PC-3 (cell line): ENCODE results near the gene HCN4. TPM values are rescaled to one million over a fixed set of nuclear protein-coding genes. Genes with fewer than 3 reads are reported as not detected.

Source experiments
- ATAC-seq: fragments of 200-7000 bp; cut with Tn5 transposase; 2 replicates; pipeline ENCODE4 v1.9.1; 2020; ENCODE audit warnings: mild to moderate bottlenecking, moderate library complexity
- BruUV-seq: library from RNA; stranded (reverse); fragments of 400-500 nt; replicated peaks from 2 replicates; lab custom pipeline; 2021; lab: Mats Ljungman, UMichigan
- CTCF ChIA-PET: fragments of 300-600 bp; sonication (Branson Sonifier 250); formaldehyde crosslinking; loops from one replicate; lab custom pipeline; 2022; ENCODE audit warnings: antibody characterized with exemption; lab: Charles Lee
- POLR2A ChIA-PET: fragments of 300-600 bp; sonication (Branson Sonifier 250); formaldehyde crosslinking; loops from one replicate; lab custom pipeline; 2022; ENCODE audit warnings: antibody characterized with exemption; ENCODE audit not compliant: unreplicated experiment; lab: Charles Lee
- DNase-seq: peaks from one replicate; pipeline ENCODE4 v3.0.0-alpha.2; 2015
- H2AFZ ChIP-seq: fragments of 300-600 bp; sonication (generic); 2 replicates; pipeline ENCODE4 v1.6.0; 2016; ENCODE audit warnings: antibody characterized with exemption, low read length
- H3F3A ChIP-seq: fragments of 300-600 bp; sonication (generic); one replicate; pipeline ENCODE4 v1.6.0; 2017; ENCODE audit warnings: antibody characterized with exemption, low read length, control low read depth, mild to moderate bottlenecking; ENCODE audit not compliant: unreplicated experiment
- H3K27ac ChIP-seq: fragments of 300-600 bp; sonication (generic); 2 replicates; pipeline ENCODE4 v1.5.1; 2016; ENCODE audit warnings: mild to moderate bottlenecking, low read length
- H3K27me3 ChIP-seq: fragments of 300-600 bp; sonication (generic); 2 replicates; pipeline ENCODE4 v1.6.1; 2016; ENCODE audit warnings: low read length, mixed read lengths
- H3K36me3 ChIP-seq: fragments of 300-600 bp; sonication (generic); 2 replicates; pipeline ENCODE4 v1.6.1; 2016; ENCODE audit warnings: low read depth, mixed run types, low read length, mixed read lengths
- H3K4me1 ChIP-seq: fragments of 300-600 bp; sonication (generic); 2 replicates; pipeline ENCODE4 v1.5.1; 2016; ENCODE audit warnings: low read length; ENCODE audit not compliant: insufficient read depth
- H3K4me2 ChIP-seq: fragments of 300-600 bp; sonication (generic); 2 replicates; pipeline ENCODE4 v1.6.0; 2016; ENCODE audit warnings: low read length
- H3K4me3 ChIP-seq: fragments of 300-600 bp; sonication (generic); 2 replicates; pipeline ENCODE4 v1.5.1; 2016; ENCODE audit warnings: mild to moderate bottlenecking, low read length, mixed read lengths
- H3K79me2 ChIP-seq: fragments of 300-600 bp; sonication (generic); 2 replicates; pipeline ENCODE4 v1.6.1; 2017; ENCODE audit warnings: low read length, mixed read lengths
- H3K9ac ChIP-seq: fragments of 300-600 bp; sonication (generic); 2 replicates; pipeline ENCODE4 v1.6.0; 2016; ENCODE audit warnings: mild to moderate bottlenecking, low read length
- H3K9me2 ChIP-seq: fragments of 300-600 bp; sonication (generic); replicated peaks from 2 replicates; pipeline ENCODE4 v1.6.1; 2016; ENCODE audit warnings: mixed run types, low read length, mixed read lengths
- H3K9me3 ChIP-seq: fragments of 300-600 bp; sonication (generic); 2 replicates; pipeline ENCODE4 v1.6.1; 2016; ENCODE audit warnings: low read length, mixed read lengths
- H4K20me1 ChIP-seq: fragments of 300-600 bp; sonication (generic); 2 replicates; pipeline ENCODE4 v1.6.1; 2016; ENCODE audit warnings: low read length, mixed read lengths
- CTCF ChIP-seq: fragments of 300-600 bp; sonication (generic); conservative IDR thresholded peaks from 2 replicates; pipeline ENCODE4 v1.5.1; 2017; ENCODE audit warnings: antibody characterized with exemption, low read depth, mild to moderate bottlenecking, low read length
- EZH2 ChIP-seq: fragments of 300-600 bp; sonication (generic); IDR thresholded peaks from one replicate; pipeline ENCODE4 v1.6.1; 2017; ENCODE audit warnings: antibody characterized with exemption, mild to moderate bottlenecking, low read length; ENCODE audit not compliant: unreplicated experiment
- EZH2phosphoT487 ChIP-seq: fragments of 300-600 bp; sonication (generic); IDR thresholded peaks from 2 replicates; pipeline ENCODE4 v1.6.1; 2018; ENCODE audit warnings: mild to moderate bottlenecking, antibody characterized with exemption, low read length, borderline replicate concordance
- intact Hi-C: fragments of 100-400 bp; cut with micrococcal nuclease; formaldehyde crosslinking; loops from 2 replicates; pipeline ENCODE4 v1.9.0; 2023
- total RNA-seq: library from RNA; depleted of rRNA; stranded (reverse); fragments of >200 nt; gene quantifications from 2 replicates; pipeline ENCODE4 v1.2.3, GENCODE V29; 2014

The HCN4 gene
- total RNA-seq, 1 experiment from 2014 or later: not detected

GRCh38 chr15:73320619-73321180, 48.1 kb downstream of the HCN4 start:
- H3K4me3 ChIP-seq: no peak overlapping the region
- H3K4me2 ChIP-seq: no peak overlapping the region
- H3K79me2 ChIP-seq: no peaks in the 10 kb centered on the region
- CTCF ChIA-PET: no interaction called here
- intact Hi-C loops: no loop called here
- H2AFZ ChIP-seq: no peak overlapping the region
- ATAC-seq (no peak), DNase-seq (no peak)
- no peak overlapping the region for H3K9ac ChIP-seq
- no peaks in the 10 kb centered on the region for H3K4me1 ChIP-seq
- no peaks in the 10 kb centered on the region for H3K27me3 ChIP-seq
- no peaks in the 10 kb centered on the region for H3K9me3 ChIP-seq
- no peaks in the 10 kb centered on the region for H3F3A ChIP-seq
- H3K36me3 ChIP-seq: no peaks in the 10 kb centered on the region
- no TSS peak for BruUV-seq
- H4K20me1 ChIP-seq: no peaks in the 10 kb centered on the region
- TF ChIP-seq EZH2phosphoT487 (no peak), EZH2 (no peak), CTCF (no peak)
- H3K9me2 ChIP-seq: no peaks in the 10 kb centered on the region
- no peak overlapping the region for H3K27ac ChIP-seq
- POLR2A ChIA-PET: no interaction called here

- intact Hi-C loops: no loop called here
- Histone ChIP-seq H3K27ac (no peak overlapping the region), H3K9ac (no peak overlapping the region), H3K36me3 (no peaks in the 10 kb centered on the region), H3K9me3 (no peaks in the 10 kb centered on the region), H3K4me2 (no peak overlapping the region), H3K9me2 (no peaks in the 10 kb centered on the region), H3K79me2 (no peaks in the 10 kb centered on the region), H3K4me1 (no peaks in the 10 kb centered on the region), H2AFZ (no peak overlapping the region), H3K4me3 (no peak overlapping the region), H3F3A (no peaks in the 10 kb centered on the region), H3K27me3 (no peaks in the 10 kb centered on the region), H4K20me1 (no peaks in the 10 kb centered on the region)
- ATAC-seq (no peak), DNase-seq (no peak)
- no peak for TF ChIP-seq CTCF
- POLR2A ChIA-PET: no interaction called here
- CTCF ChIA-PET: no interaction called here
- BruUV-seq: no TSS peak
Observed at GRCh38 chr15:73319460-73320245, 49.1 kb downstream of the HCN4 start.
